Heart left ventricle (tissue), 13 donors: ENCODE measurements around the gene RAP1GDS1.

Source experiments
- CTCF ChIP-seq, 12 donors: fragments of 200-600 bp; sonication (generic) in 4 of 12; IDR thresholded peaks; one replicate each; pipeline versions ENCODE4 v1.5.0 to v1.8.0; 2018 to 2022; ENCODE audit warnings: antibody characterized with exemption in 12 of 12, mild to moderate bottlenecking in 5 of 12
- POLR2A ChIP-seq, 2 donors: fragments of 450-650 bp; IDR thresholded peaks; one replicate each; pipeline ENCODE4 v1.6.1; 2017; ENCODE audit warnings: antibody characterized with exemption in 2 of 2, mild to moderate bottlenecking in 2 of 2, moderate library complexity in 2 of 2
- donor health status: ischemic (EF 13 %, LVEDD 7.1; RV severe dilation, severe dysfunction).
- donor health status: DM: no; HTN: yes; CAD: no.
- donor health status: DM: no; HTN: no; CAD: no.
- donor health status: ischemic (EF 25% LVEDD 6.9; RV normal size, moderate dysfunction).
- donor health status: ischemic (EF 25% LVEDD 5.7; RV mildly dilated, moderate dysfunction).
- donor health status: ischemic (EF 35%, LVEDD 5.7; RV mildly dilated, moderate dysfunction).
- donor health status: nonischemic (EF 11% LVEDD 7.7; RV severe dilation, severe dysfunction).
- donor health status: DM: yes; HTN: yes; CAD: no.
- donor health status: PGD.
- donor health status: ischemic (EF 29% LVEDD 5.4; RV normal size, mild dysfunction).
- donor health status: nonischemic (EF 23%, LVEDD 6.1; RV moderate dilation, normal function).

DNA sequence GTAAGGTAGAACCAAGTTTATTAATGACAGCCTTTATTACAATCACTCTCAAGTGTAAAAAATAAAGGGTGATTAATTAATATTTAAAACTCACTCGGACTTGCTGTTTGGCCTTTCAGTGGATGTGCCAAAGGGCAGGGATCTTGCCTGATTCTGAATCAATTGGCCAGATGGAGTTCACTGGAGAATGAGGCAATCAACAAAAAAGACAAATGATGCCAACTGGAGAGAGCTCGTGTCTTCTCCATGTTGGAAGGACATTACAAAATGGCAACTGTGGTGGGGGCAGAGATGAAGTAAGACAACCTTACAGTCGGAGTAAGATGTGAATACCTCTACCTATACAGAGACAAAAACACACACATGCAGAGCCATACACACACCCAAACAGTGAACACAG, 209.2 kb downstream of the RAP1GDS1 start:
- no peak for TF ChIP-seq CTCF (IDR thresholded peaks at IDR 0.05)
- TF ChIP-seq POLR2A (IDR thresholded peaks at IDR 0.05), result no peak
